Caco-2 (cell line): ENCODE measurements around the gene DPYSL5. TPM values are rescaled to one million over a fixed set of nuclear protein-coding genes. Genes with fewer than 3 reads are reported as not detected.
"Not testable (repeated sequence)": the region's sequence is repeated elsewhere in the genome, so short reads cannot be mapped to it uniquely, and the experiment has no call there.

Experiments used
- BruUV-seq: library from RNA; stranded (reverse); fragments of 400-500 nt; replicated peaks from 2 replicates; lab custom pipeline; 2021; lab: Mats Ljungman, UMichigan
- CTCF ChIA-PET: fragments of 300-600 bp; sonication (Branson Sonifier 250); formaldehyde crosslinking; loops from one replicate; lab custom pipeline; 2022; ENCODE audit warnings: antibody characterized with exemption; lab: Charles Lee
- POLR2A ChIA-PET: fragments of 300-600 bp; sonication (Branson Sonifier 250); formaldehyde crosslinking; loops from one replicate; lab custom pipeline; 2022; ENCODE audit warnings: antibody characterized with exemption; lab: Charles Lee
- DNase-seq, 2 experiments: peaks; one replicate each; pipeline versions ENCODE4 v3.0.0 to v3.0.0-alpha.2; 2020 to 2022
- H3K27me3 ChIP-seq: replicated peaks from 2 replicates; pipeline ENCODE4 v1.6.0; 2011; ENCODE audit warnings: low read length; ENCODE audit not compliant: control insufficient read depth, insufficient read depth
- H3K36me3 ChIP-seq: 2 replicates; pipeline ENCODE4 v1.5.1; 2011; ENCODE audit warnings: low read length; ENCODE audit not compliant: control insufficient read depth, insufficient read depth
- H3K4me1 ChIP-seq: fragments of 250-450 bp; sonication (Bioruptor Pico); 2 replicates; pipeline ENCODE4 v1.5.1; 2020; ENCODE audit warnings: mild to moderate bottlenecking
- H3K4me3 ChIP-seq: 2 replicates; pipeline ENCODE4 v1.5.1; 2011; ENCODE audit warnings: low read depth, mild to moderate bottlenecking, control low read depth, low read length
- H3K9me3 ChIP-seq: fragments of 250-450 bp; sonication (Bioruptor Pico); 2 replicates; pipeline ENCODE4 v1.5.1; 2020; ENCODE audit warnings: mild to moderate bottlenecking, moderate library complexity
- H3K27ac Mint-ChIP-seq: one replicate; pipeline ENCODE4 v1.8.0; 2022; ENCODE audit warnings: mixed read lengths; ENCODE audit not compliant: unreplicated experiment
- H3K27me3 Mint-ChIP-seq: one replicate; pipeline ENCODE4 v1.8.0; 2022; ENCODE audit warnings: mixed read lengths; ENCODE audit not compliant: insufficient read depth, unreplicated experiment
- H3K36me3 Mint-ChIP-seq: one replicate; pipeline ENCODE4 v1.8.0; 2022; ENCODE audit warnings: mild to moderate bottlenecking, mixed read lengths; ENCODE audit not compliant: insufficient read depth, unreplicated experiment
- H3K4me1 Mint-ChIP-seq: one replicate; pipeline ENCODE4 v1.8.0; 2022; ENCODE audit warnings: low read depth, mixed read lengths; ENCODE audit not compliant: unreplicated experiment
- H3K4me3 Mint-ChIP-seq: one replicate; pipeline ENCODE4 v1.8.0; 2022; ENCODE audit warnings: mild to moderate bottlenecking, moderate library complexity, mixed read lengths; ENCODE audit not compliant: unreplicated experiment
- H3K9me3 Mint-ChIP-seq: one replicate; pipeline ENCODE4 v1.8.0; 2022; ENCODE audit warnings: mixed read lengths; ENCODE audit not compliant: unreplicated experiment
- intact Hi-C: fragments of 100-400 bp; cut with micrococcal nuclease; formaldehyde crosslinking; loops from one replicate; pipeline ENCODE4 v1.10.0; 2022; ENCODE audit not compliant: unreplicated experiment
- total RNA-seq: library from RNA; stranded (reverse); gene quantifications from 2 replicates; pipeline ENCODE4 v1.2.3, GENCODE V29; 2022
- TF ChIP-seq, protein P1 (sequence below), 2 experiments: fragments of 200-600 bp in 1 of 2; IDR thresholded peaks; 1 replicate in 1 of 2; 2 replicates in 1 of 2; pipeline versions ENCODE4 v1.5.1 to v1.8.0; 2011 to 2022; ENCODE audit warnings: antibody characterized with exemption in 1 of 2, control low read depth in 1 of 2, inconsistent platforms in 1 of 2, low read depth in 1 of 2, low read length in 1 of 2, mild to moderate bottlenecking in 1 of 2, moderate library complexity in 1 of 2; ENCODE audit not compliant: insufficient read depth in 1 of 2, severe bottlenecking in 1 of 2, unreplicated experiment in 1 of 2

DPYSL5 gene
- total RNA-seq, 1 experiment from 2014 or later, result 2.4 TPM

DNA sequence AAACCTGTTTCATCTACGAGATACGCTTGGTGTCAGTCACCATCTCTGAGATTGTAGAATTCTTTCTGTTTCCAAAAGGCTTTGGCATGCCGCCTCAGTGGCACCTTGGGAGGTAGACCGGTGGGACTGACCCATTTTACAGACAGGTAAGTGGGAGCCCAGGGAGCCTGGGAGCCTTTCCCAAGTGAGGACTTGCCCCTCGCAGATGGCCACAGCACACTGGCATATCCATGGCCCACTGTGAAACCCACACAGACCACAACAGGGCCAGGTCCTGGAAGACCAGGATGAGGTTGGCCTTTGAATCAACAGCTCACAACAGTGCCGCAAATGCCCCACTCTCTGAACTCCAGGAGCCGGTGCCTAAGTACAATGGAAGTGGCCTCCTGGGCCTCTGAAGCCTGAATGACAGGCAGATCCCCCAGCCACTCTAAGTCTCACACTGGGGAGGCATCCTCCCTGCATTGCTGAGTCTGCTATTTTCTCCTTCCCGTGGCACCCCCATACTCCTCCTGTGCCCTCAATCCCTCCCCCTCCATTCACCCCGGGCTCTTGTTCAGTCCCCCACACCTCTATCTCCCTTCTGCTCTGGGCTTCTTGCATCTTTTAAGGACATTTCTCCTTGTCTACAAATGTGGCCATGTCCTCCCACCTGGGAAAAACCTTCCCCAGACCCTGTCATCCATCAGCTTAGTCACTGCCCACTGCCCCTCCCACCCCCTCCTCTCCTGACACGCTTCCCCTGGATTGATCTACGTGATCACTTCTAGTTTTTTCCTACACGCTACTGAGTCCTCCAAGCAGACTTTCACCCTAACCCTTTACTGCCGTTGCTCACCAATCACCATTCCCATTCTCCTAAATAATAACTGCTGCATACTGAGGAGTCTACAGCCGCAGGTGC is 35.9 kb upstream of the DPYSL5 start:
- intact Hi-C loops, result no loop called here
- H3K4me1 ChIP-seq, result no peaks in the 10 kb centered on the region
- no peaks in the 10 kb centered on the region for H3K36me3 Mint-ChIP-seq
- ChIA-PET CTCF (no interaction called here), POLR2A (no interaction called here)
- H3K9me3 Mint-ChIP-seq, result no peaks in the 10 kb centered on the region
- TF ChIP-seq, protein P1, sequence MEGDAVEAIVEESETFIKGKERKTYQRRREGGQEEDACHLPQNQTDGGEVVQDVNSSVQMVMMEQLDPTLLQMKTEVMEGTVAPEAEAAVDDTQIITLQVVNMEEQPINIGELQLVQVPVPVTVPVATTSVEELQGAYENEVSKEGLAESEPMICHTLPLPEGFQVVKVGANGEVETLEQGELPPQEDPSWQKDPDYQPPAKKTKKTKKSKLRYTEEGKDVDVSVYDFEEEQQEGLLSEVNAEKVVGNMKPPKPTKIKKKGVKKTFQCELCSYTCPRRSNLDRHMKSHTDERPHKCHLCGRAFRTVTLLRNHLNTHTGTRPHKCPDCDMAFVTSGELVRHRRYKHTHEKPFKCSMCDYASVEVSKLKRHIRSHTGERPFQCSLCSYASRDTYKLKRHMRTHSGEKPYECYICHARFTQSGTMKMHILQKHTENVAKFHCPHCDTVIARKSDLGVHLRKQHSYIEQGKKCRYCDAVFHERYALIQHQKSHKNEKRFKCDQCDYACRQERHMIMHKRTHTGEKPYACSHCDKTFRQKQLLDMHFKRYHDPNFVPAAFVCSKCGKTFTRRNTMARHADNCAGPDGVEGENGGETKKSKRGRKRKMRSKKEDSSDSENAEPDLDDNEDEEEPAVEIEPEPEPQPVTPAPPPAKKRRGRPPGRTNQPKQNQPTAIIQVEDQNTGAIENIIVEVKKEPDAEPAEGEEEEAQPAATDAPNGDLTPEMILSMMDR (IDR thresholded peaks at IDR 0.05; ENCODE audit: insufficient read depth in 1 of 2, low read depth in 1 of 2, low read length in 1 of 2, severe bottlenecking in 1 of 2, unreplicated experiment in 1 of 2), result no peak
- DNase-seq, result no peak
- no peaks in the 10 kb centered on the region for H3K36me3 ChIP-seq
- H3K27me3 ChIP-seq, result no peaks in the 10 kb centered on the region
- H3K27ac Mint-ChIP-seq, result no peak overlapping the region
- no peaks in the 10 kb centered on the region for H3K4me1 Mint-ChIP-seq
- peaks cover 5% of the 10 kb centered on the region for H3K27me3 Mint-ChIP-seq
- no TSS peak for BruUV-seq
- no peak overlapping the region for H3K4me3 Mint-ChIP-seq
- H3K9me3 ChIP-seq, result no peaks in the 10 kb centered on the region
- H3K4me3 ChIP-seq, result no peak overlapping the region

DNA sequence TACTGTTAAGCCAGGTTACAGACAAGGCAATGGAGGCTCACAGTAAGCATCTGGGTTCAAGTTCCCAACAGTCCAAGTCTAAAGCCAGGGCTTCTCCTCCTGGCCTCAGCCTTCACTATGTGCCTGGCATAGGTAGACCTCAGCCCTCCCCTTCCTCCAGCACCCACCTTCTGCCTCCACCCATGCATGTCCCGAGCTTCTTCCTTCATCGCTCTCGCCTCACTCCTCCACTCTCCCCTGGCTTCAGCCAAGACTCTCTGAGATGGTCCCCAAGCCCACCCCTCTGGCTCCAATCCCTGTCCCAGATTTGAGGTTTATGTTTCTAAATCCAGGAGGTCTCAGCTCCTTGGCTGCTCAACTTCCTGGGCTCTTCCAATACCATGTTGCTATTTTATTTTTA is 35.2 kb upstream of the DPYSL5 start:
- Mint-ChIP-seq H3K27me3 (peaks cover 5% of the 10 kb centered on the region), H3K27ac (no peak overlapping the region), H3K36me3 (no peaks in the 10 kb centered on the region), H3K9me3 (no peaks in the 10 kb centered on the region), H3K4me1 (no peaks in the 10 kb centered on the region), H3K4me3 (no peak overlapping the region)
- BruUV-seq, result no TSS peak
- DNase-seq, result no peak
- Histone ChIP-seq H3K9me3 (no peaks in the 10 kb centered on the region), H3K36me3 (no peaks in the 10 kb centered on the region), H3K27me3 (no peaks in the 10 kb centered on the region), H3K4me3 (no peak overlapping the region), H3K4me1 (no peaks in the 10 kb centered on the region)
- intact Hi-C loops, result no loop called here
- ChIA-PET CTCF (no interaction called here), POLR2A (no interaction called here)
- TF ChIP-seq, protein P1 (IDR thresholded peaks at IDR 0.05; ENCODE audit: insufficient read depth in 1 of 2, low read depth in 1 of 2, low read length in 1 of 2, severe bottlenecking in 1 of 2, unreplicated experiment in 1 of 2), result no peak

DNA sequence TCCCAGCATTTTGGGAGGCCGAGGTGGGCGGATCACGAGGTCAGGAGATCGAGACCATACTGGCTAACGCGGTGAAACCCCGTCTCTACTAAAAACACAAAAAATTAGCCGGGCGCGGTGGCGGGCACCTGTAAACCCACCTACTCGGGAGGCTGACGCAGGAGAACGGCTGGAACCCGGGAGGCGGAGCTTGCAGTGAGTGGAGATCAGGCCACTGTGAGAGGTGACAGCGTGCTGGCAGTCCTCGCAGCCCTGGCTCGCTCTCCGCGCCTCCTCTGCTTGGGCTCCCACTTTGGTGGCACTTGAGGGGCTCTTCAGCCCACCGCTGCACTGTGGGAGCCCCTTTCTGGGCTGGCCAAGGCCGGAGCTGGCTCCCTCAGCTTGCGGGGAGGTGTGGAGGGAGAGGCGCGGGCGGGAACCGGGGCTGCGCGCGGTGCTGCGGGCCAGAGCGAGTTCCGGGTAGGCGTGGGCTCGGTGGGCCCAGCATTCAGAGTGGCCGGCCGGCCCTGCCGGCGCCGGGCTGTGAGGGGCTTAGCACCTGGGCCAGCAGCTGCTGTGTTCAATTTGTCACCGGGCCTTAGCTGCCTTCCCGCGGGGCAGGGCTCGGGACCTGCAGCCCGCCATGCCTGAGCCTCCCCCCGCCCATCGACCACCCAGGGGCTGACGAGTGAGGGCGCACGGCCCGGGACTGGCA is 33.7 kb upstream of the DPYSL5 start:
- CTCF ChIA-PET, H3K36me3 ChIP-seq, H3K4me3 ChIP-seq, BruUV-seq, H3K27me3 ChIP-seq, POLR2A ChIA-PET, H3K36me3 Mint-ChIP-seq, DNase-seq, H3K4me3 Mint-ChIP-seq, H3K4me1 ChIP-seq, H3K9me3 Mint-ChIP-seq, H3K27ac Mint-ChIP-seq, H3K9me3 ChIP-seq, H3K4me1 Mint-ChIP-seq, intact Hi-C loops: not testable (repeated sequence)
- H3K27me3 Mint-ChIP-seq, result peaks cover 11% of the 10 kb centered on the region
